ENCODE measurements around the gene DDA1.

The DDA1 gene

GRCh38 chr19:17329366-17330261 is 20.3 kb downstream of the DDA1 start:
- DNase-seq (ENCODE audit: low read depth in 2 of 2), result no peak

- DNase-seq (ENCODE audit: low read depth in 2 of 2), result no peak
Measured at GRCh38 chr19:17330262-17331044, 21.1 kb downstream of the DDA1 start.

DNA sequence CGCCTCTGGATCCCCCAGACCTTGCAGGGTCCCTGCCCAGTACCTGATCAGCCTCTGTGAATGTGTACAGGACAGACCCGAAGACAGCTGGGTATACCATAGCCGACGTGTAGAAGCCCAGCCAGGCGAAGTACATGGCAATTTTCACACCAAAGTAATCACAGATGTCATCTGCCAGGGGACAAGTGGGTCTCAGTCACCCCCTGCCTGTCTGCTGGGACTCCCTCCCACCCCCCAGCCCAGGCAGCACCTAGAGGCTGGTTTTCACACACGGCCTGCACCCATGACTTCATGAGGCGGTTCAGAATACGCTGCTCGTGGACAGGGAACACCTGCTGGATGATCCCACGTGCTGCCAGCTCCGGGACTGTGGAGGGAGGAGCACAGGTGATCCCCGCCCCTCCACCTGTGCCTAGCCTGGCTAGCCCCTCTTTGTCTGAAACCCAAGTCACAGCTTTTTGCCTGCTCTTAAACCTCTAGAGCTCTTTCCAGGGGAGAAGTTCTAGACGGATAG is 21.7 kb downstream of the DDA1 start:
- DNase-seq (ENCODE audit: low read depth in 2 of 2), result no peak

GRCh38 chr19:17332360-17332676 is 23.0 kb downstream of the DDA1 start:
- DNase-seq (ENCODE audit: low read depth in 2 of 2), result no peak

DNA sequence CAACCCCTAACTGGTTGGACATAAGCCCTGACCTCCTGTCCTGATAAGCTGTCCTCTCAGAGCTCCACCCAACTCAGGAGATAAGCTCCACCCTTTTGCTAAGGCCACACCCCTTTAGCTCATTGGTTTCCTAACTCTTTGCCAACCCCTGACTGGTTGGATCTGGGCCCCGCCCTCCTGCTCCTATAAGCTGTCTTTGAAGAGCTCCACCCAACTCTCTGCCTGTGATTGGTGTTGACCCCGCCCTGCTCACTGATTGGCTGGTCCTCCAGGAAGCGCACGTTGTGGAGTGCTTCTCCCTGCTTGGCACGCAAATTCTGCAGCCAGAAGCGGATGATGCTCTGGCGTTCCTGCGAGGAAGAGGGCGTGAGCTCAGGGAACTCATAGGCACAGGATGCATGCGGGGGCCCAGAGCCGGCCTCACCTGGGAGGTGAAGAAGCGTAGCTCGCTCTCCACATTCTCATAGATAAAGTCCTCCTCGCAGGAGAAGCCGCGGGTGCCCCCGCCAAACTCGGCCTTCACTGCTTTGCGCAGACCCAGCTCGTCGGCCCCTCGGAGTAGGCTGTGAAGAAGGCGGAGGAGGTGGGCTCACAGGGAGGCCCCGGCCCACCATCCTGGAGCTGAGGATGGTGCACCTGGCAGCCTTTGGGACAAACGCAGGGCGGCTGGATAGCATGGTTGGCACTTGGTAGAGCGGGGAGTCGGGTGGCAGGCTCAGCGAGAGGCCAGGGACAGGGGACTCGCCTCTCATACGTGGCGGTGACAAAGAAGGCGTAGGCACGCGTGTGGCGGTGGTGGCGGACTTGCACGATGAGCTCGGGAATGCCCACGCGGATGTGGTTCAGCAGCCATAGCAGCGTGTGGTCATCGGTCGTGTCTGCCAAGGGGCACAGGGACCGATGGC is 23.6 kb downstream of the DDA1 start:
- no peak for DNase-seq (ENCODE audit: low read depth in 2 of 2)

- DNase-seq (ENCODE audit: low read depth in 2 of 2), result peak; percentile 63 to 77
Measured at GRCh38 chr19:17333611-17334413, 24.4 kb downstream of the DDA1 start.

GRCh38 chr19:17334414-17335409 is 25.3 kb downstream of the DDA1 start, which contains the start of gene ANO8:
Gene ANO8 (minus strand): TSS chr19:17334855. CDS start chr19:17334670, 185 bp downstream.
- peak; percentile 92 to 98 for DNase-seq (ENCODE audit: low read depth in 2 of 2)

DNA sequence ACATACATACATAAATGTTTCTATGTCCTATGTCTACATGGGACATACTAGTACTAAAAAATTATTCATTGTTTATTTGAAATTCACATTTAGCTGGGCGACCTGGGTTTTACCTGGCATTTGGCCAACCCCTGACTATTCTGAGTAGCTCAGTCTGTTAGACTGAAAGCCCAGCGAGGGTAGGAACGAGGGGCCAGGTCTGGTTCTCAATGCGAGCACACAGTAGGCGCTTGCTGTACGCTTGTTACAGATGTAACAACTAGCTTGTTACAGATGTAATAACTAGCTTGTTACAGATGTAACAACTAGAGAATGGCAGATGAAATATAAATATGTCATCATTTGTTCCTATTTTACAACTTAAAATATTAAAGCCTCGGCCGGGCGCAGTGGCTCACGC is 26.2 kb downstream of the DDA1 start:
- no peak for DNase-seq (ENCODE audit: low read depth in 2 of 2)

GRCh38 chr19:17336872-17337674 is 27.7 kb downstream of the DDA1 start, which contains the start of gene GTPBP3:
Gene GTPBP3 (plus strand): TSS chr19:17337553. CDS start chr19:17337612, 59 bp downstream.
- peak; percentile 90 to 96 for DNase-seq (ENCODE audit: low read depth in 2 of 2)

- DNase-seq (ENCODE audit: low read depth in 2 of 2), result no peak
Measured at GRCh38 chr19:17337675-17338432, 28.5 kb downstream of the DDA1 start.

- no peak for DNase-seq (ENCODE audit: low read depth in 2 of 2)
Measured at GRCh38 chr19:17338433-17339078, 29.2 kb downstream of the DDA1 start.

GRCh38 chr19:17339088-17339741 is 29.9 kb downstream of the DDA1 start:
- DNase-seq (ENCODE audit: low read depth in 2 of 2), result peak in 1 of 2 experiments; percentile 68

DNA sequence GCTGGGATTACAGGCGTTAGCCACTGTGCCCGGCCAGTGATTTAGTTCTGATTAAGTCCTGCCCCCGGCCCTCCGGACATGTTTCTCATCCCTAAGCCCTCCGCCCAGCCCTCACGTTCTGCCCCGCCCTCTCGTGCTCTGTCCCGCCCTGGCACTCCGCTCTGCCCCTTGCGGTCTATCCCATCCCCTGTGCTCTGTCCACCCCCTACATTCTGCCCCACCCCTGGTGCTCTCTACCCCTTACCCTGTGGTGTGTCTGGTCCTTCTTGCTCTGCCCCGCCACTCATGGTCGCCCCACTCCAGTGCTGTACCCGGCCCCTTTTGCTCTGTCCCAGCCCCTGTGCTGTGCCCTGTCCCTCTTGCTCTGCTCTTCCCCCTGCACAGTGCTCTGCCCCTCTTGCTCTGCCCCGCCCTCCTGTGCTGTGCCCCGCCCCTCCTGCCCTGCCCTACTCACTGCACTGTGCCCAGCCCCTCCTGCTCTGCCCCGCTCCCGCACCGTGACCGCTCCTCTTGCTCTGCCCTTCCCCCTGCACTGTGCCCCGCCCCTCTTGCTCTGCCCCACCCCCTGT is 31.0 kb downstream of the DDA1 start:
- no peak for DNase-seq (ENCODE audit: low read depth in 2 of 2)

DNA sequence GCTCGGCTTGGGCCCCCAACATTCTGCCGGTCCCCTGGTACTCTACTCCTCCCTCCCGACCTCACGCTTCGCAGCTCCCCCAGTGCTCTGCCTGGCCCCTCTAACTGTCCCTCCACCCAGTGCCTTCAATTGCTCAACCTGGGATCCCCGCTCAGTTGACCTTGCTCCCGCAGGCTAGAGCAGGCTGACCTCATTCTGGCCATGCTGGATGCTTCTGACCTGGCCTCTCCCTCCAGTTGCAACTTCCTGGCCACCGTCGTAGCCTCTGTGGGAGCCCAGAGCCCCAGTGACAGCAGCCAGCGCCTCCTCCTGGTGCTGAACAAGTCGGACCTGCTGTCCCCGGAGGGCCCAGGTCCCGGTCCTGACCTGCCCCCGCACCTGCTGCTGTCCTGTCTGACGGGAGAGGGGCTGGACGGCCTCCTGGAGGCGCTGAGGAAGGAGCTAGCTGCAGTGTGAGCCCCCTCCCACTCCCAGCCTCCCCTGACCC is 31.6 kb downstream of the DDA1 start:
- no peak for DNase-seq (ENCODE audit: low read depth in 2 of 2)

- DNase-seq (ENCODE audit: low read depth in 2 of 2), result no peak
Measured at GRCh38 chr19:17341386-17341785, 32.0 kb downstream of the DDA1 start.

DNA sequence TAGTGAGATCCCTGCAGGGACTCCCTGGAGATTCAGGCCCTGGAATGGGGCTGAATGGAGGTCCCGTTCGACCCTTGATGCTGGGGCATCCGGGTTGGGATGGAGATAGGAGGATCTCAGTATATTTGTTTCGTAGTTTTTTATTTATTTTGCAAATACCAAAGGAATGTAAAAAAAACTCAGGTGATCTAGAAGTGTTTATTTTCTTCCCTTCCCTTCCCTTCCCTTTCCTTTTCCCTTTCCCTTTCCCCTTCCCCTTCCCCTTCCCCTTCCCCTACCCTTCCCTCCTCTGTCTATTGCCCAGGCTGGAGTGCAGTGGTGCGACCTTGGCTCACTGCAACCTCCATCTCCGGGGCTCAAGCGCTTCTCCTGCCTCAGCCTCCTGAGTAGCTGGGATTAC is 32.5 kb downstream of the DDA1 start:
- no peak for DNase-seq (ENCODE audit: low read depth in 2 of 2)

Data from stimulated activated CD4-positive, alpha-beta T cell treated with anti-CD3 and anti-CD28 coated beads, Interleukin-12 subunit alpha, Interleukin-12 subunit beta, amount 100 ng/mL, for 24 hours (primary cell).